GM23248 (cell line): ENCODE results near the gene RPIA.

Experiments used
- EZH2 ChIP-seq: fragments of 200-600 bp; sonication (generic); IDR thresholded peaks from 2 replicates; pipeline ENCODE4 v1.6.1; 2018; ENCODE audit warnings: antibody characterized with exemption, mild to moderate bottlenecking; ENCODE audit not compliant: insufficient read depth, poor library complexity, severe bottlenecking
- EZH2phosphoT487 ChIP-seq: fragments of 200-600 bp; sonication (generic); IDR thresholded peaks from 2 replicates; pipeline ENCODE4 v1.6.1; 2018; ENCODE audit warnings: antibody characterized with exemption, moderate library complexity, mild to moderate bottlenecking, low read depth; ENCODE audit not compliant: insufficient read depth

- TF ChIP-seq EZH2 (no peak), EZH2phosphoT487 (no peak)
Measured at GRCh38 chr2:88770016-88770415, 78.5 kb downstream of the RPIA start.
